ENCODE data around the gene VRK3.

- TF ChIP-seq MXI1 (conservative IDR thresholded peaks at IDR 0.05; ENCODE audit: poor library complexity, severe bottlenecking), result no peak
- no peak for TF ChIP-seq CTCF (IDR thresholded peaks at IDR 0.05; ENCODE audit: poor library complexity, severe bottlenecking)
These were observed 98.7 kb downstream of the VRK3 start for GRCh38 chr19:49926515-49926914.

All from neural cell (in vitro differentiated cells).